ENCODE measurements around the gene HLF.

Gene HLF, protein sequence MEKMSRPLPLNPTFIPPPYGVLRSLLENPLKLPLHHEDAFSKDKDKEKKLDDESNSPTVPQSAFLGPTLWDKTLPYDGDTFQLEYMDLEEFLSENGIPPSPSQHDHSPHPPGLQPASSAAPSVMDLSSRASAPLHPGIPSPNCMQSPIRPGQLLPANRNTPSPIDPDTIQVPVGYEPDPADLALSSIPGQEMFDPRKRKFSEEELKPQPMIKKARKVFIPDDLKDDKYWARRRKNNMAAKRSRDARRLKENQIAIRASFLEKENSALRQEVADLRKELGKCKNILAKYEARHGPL

DNA sequence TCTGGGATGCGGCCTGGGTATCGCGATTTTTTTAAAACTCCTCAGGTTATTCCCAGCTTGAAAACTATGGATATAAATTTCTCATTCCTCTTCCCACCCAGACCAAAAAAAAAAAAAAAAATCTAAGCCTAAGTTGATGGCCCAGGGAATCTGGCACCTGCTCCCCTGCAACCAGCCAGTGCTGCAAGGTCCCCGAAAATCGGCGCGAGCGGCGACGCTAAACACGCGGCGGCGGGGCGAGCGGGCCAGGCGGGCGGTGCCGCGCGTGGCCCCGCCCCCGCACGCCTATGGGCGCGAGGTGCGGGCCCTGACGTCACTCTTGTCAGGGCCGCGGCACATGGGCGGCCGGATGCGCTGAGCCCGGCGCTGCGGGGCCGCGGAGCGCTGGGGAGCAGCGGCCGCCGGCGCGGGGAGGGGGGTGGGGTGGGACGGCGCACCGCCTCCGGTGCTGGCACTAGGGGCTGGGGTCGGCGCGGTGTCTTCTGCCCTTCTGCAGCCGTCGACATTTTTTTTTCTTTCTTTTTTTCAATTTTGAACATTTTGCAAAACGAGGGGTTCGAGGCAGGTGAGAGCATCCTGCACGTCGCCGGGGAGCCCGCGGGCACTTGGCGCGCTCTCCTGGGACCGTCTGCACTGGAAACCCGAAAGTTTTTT is at the start of gene HLF:
HLF (plus strand) TSS at position 316 of the 654 bp plus-strand sequence. CDS start 525 bp downstream, outside the sequence.
- Mint-ChIP-seq H3K36me3 (ENCODE audit: low read depth) (no peaks in the 10 kb centered on the region), H3K27me3 (peaks cover 72% of the 10 kb centered on the region), H3K4me3 (peak within 1 kb of the TSS; percentile 51), H3K4me1 (peaks cover 17% of the 10 kb centered on the region), H3K9me3 (no peaks in the 10 kb centered on the region), H3K27ac (peak within 1 kb of the TSS; percentile 44)
- ATAC-seq = peak; percentile 87
- DNase-seq = peak; percentile 69

GRCh38 chr17:55215711-55216110 is 49.0 kb upstream of the HLF start:
- ATAC-seq = no peak
- DNase-seq = no peak
- Mint-ChIP-seq H3K4me1 (no peaks in the 10 kb centered on the region), H3K9me3 (no peaks in the 10 kb centered on the region), H3K4me3 (no peak overlapping the region), H3K36me3 (ENCODE audit: low read depth) (no peaks in the 10 kb centered on the region), H3K27me3 (peaks cover 2% of the 10 kb centered on the region), H3K27ac (no peak overlapping the region)

DNA sequence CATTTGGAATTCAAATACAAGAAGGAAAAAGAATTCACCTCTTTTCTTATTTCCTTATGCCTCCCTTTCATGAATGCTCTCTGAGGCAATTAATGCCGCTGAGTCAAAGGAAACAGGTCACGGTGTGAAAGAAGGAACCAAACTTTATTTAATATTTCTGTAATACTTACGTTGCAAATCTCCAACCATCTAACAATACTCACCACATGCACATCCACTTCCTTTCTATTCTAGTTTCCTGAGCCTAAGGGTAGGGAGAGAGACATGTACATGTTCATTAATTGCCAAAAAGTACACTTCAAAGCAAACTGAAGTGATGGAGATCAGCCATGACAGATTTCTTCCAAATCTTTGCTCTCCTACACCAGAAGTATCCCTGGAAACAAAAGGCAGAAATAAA is 47.9 kb upstream of the HLF start:
- DNase-seq (no peak), ATAC-seq (no peak)
- H3K4me3 Mint-ChIP-seq = no peak overlapping the region
- H3K4me1 Mint-ChIP-seq = no peaks in the 10 kb centered on the region
- H3K9me3 Mint-ChIP-seq = no peaks in the 10 kb centered on the region
- H3K27ac Mint-ChIP-seq = no peak overlapping the region
- H3K27me3 Mint-ChIP-seq = peaks cover 2% of the 10 kb centered on the region
- H3K36me3 Mint-ChIP-seq (ENCODE audit: low read depth) = no peaks in the 10 kb centered on the region

- H3K4me1 Mint-ChIP-seq = no peaks in the 10 kb centered on the region
- H3K4me3 Mint-ChIP-seq = no peak overlapping the region
- no peaks in the 10 kb centered on the region for H3K9me3 Mint-ChIP-seq
- DNase-seq (no peak), ATAC-seq (no peak)
- H3K27me3 Mint-ChIP-seq = peaks cover 2% of the 10 kb centered on the region
- no peaks in the 10 kb centered on the region for H3K36me3 Mint-ChIP-seq (ENCODE audit: low read depth)
- H3K27ac Mint-ChIP-seq = no peak overlapping the region
These were observed 45.3 kb upstream of the HLF start for GRCh38 chr17:55219459-55219858.

DNA sequence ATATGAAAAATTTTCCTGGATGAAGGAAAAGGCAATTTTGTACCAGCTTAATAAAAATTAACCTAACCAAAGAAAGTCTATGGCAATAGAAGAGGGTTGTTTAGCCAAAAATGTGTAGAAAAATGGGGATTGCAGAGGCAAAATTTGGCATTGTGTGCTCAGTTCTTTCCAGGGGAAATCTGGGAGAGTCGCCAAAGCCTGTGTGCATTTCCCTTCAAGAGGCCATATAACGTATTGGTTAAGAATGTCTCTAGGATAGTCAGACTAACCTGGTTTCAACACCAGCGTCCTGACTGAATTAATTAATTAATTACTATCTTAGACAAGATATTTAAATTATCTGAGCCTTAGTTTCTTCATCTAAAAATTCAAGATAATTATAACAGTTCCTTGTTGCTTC is 44.8 kb upstream of the HLF start:
- H3K36me3 Mint-ChIP-seq (ENCODE audit: low read depth) = no peaks in the 10 kb centered on the region
- no peak overlapping the region for H3K27ac Mint-ChIP-seq
- ATAC-seq = no peak
- no peaks in the 10 kb centered on the region for H3K4me1 Mint-ChIP-seq
- H3K27me3 Mint-ChIP-seq = peaks cover 2% of the 10 kb centered on the region
- no peak for DNase-seq
- no peaks in the 10 kb centered on the region for H3K9me3 Mint-ChIP-seq
- no peak overlapping the region for H3K4me3 Mint-ChIP-seq

DNA sequence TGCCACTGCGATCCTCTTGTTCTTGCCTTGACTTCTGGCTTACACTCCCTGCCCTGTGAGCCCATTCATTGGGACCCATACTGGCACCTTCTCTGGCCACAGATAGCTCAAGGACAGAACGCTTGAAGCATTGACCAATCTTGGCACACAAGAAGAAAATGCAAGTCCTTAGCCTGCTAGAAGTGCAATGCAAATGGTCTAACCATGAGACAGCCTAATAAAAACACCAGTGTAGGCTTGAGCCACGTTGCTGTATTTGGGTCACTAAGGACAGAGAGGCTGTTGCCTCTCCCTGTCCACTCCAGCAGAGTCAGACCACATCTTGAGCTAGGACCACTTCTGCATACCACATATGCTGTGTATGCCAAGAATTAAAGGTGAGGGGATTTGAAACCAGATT is 41.2 kb upstream of the HLF start:
- no peak for ATAC-seq
- H3K27me3 Mint-ChIP-seq = peaks cover 6% of the 10 kb centered on the region
- no peak overlapping the region for H3K27ac Mint-ChIP-seq
- no peak for DNase-seq
- no peaks in the 10 kb centered on the region for H3K36me3 Mint-ChIP-seq (ENCODE audit: low read depth)
- no peaks in the 10 kb centered on the region for H3K9me3 Mint-ChIP-seq
- no peaks in the 10 kb centered on the region for H3K4me1 Mint-ChIP-seq
- H3K4me3 Mint-ChIP-seq = no peak overlapping the region

DNA sequence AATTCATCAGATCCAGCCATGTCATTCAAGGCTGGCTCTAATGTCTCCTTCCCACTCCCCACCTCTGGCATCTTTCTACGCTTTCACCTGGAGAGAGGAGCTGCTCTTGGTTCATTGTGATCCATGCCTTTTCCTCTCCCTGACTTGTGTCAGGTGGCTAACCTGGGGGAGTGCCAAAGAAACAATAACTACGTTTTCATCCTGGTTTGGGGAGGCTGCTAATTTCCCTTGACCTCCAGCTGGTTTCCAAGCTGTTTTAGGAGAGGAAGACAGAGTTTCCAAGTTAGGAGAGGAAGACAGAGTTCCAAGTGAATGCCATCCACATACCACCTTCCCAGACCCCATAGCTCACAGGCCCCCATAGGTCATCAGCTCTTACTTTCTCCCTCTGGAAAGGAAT is 40.0 kb upstream of the HLF start:
- no peak overlapping the region for H3K27ac Mint-ChIP-seq

DNA sequence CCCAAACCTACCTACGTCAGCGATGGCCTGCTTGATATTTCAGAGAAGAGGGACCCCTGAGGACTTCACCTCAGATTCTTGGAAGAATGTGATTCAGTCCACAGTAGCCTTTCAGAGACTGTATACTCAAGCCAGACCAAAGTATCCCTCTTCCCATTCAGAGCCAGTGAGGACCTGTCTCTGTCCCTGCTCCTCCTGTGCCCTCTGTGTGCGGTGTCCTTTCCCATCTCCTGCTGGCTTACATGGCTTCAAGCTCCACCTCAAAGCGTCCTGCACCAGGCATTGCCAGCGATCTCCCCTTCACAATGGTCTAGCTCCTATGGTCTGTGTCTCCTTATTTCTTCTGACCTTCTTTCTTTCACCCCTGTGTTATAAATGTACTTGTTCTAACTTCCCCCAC is 39.5 kb upstream of the HLF start:
- no peak overlapping the region for H3K27ac Mint-ChIP-seq
- no peak for ATAC-seq
- H3K4me1 Mint-ChIP-seq = no peaks in the 10 kb centered on the region
- H3K4me3 Mint-ChIP-seq = no peak overlapping the region
- H3K27me3 Mint-ChIP-seq = peaks cover 13% of the 10 kb centered on the region
- no peaks in the 10 kb centered on the region for H3K9me3 Mint-ChIP-seq
- DNase-seq = no peak
- no peaks in the 10 kb centered on the region for H3K36me3 Mint-ChIP-seq (ENCODE audit: low read depth)

More for the DNA sequence above, 40.0 kb upstream of the HLF start:
- Mint-ChIP-seq H3K4me1 (no peaks in the 10 kb centered on the region), H3K36me3 (ENCODE audit: low read depth) (no peaks in the 10 kb centered on the region), H3K27me3 (peaks cover 10% of the 10 kb centered on the region), H3K4me3 (no peak overlapping the region), H3K9me3 (no peaks in the 10 kb centered on the region)
- DNase-seq = no peak
- ATAC-seq = no peak

- ATAC-seq = no peak
- no peak overlapping the region for H3K27ac Mint-ChIP-seq
- no peaks in the 10 kb centered on the region for H3K4me1 Mint-ChIP-seq
- no peak overlapping the region for H3K4me3 Mint-ChIP-seq
- peaks cover 1% of the 10 kb centered on the region for H3K36me3 Mint-ChIP-seq (ENCODE audit: low read depth)
- H3K9me3 Mint-ChIP-seq = no peaks in the 10 kb centered on the region
- H3K27me3 Mint-ChIP-seq = peaks cover 13% of the 10 kb centered on the region
- no peak for DNase-seq
These were observed 36.0 kb upstream of the HLF start for GRCh38 chr17:55228683-55229192.

GRCh38 chr17:55229276-55229675 is 35.5 kb upstream of the HLF start:
- peaks cover 13% of the 10 kb centered on the region for H3K27me3 Mint-ChIP-seq
- DNase-seq = no peak
- no peak overlapping the region for H3K4me3 Mint-ChIP-seq
- H3K36me3 Mint-ChIP-seq (ENCODE audit: low read depth) = peaks cover 1% of the 10 kb centered on the region
- no peaks in the 10 kb centered on the region for H3K9me3 Mint-ChIP-seq
- ATAC-seq = no peak
- no peaks in the 10 kb centered on the region for H3K4me1 Mint-ChIP-seq
- H3K27ac Mint-ChIP-seq = no peak overlapping the region

- H3K9me3 Mint-ChIP-seq = no peaks in the 10 kb centered on the region
- no peaks in the 10 kb centered on the region for H3K4me1 Mint-ChIP-seq
- H3K27me3 Mint-ChIP-seq = peaks cover 11% of the 10 kb centered on the region
- H3K27ac Mint-ChIP-seq = no peak overlapping the region
- no peak for DNase-seq
- ATAC-seq = no peak
- H3K4me3 Mint-ChIP-seq = no peak overlapping the region
- H3K36me3 Mint-ChIP-seq (ENCODE audit: low read depth) = peaks cover 1% of the 10 kb centered on the region
These were observed 34.0 kb upstream of the HLF start for GRCh38 chr17:55230716-55231115.

DNA sequence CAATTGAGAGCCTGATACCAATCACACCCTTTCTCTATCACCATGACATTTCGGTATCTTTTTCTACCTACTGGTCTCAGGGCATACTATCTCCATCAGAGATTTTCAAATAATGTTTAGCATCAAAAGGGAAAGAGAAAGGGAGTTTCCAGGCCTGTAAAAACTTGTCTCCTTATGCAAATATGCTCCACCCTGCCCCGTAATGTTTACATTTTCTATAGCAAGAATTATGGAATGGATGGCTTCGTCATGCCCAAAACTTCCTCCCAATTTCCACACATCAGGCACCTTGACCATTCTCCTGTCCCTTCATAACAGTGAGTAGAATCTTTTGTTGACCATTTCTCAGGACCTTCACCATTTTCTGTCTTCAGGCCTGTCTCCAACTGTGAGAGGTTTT is 30.9 kb upstream of the HLF start:
- Mint-ChIP-seq H3K4me3 (no peak overlapping the region), H3K4me1 (peaks cover 12% of the 10 kb centered on the region), H3K36me3 (ENCODE audit: low read depth) (peaks cover 1% of the 10 kb centered on the region), H3K27me3 (peaks cover 15% of the 10 kb centered on the region), H3K9me3 (no peaks in the 10 kb centered on the region), H3K27ac (no peak overlapping the region)
- ATAC-seq (no peak), DNase-seq (no peak)

DNA sequence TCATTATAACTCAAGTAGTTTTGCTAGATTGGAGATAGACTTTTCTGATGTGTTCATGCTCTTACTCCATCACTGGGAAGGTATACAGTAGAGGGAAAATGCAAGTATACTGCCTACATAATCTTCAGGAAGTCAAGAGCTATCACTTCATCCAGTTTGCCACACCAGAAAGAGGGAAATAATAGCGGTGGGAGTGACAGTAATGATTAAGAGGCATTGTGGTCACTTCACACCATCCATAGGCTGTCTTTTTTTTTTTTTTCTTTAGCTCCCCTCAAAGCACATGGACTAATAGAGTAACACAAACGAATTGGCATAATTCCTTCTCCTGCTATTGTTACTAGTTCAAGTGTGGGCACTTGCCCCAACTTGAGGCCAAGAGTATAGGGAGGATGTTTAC is 28.4 kb upstream of the HLF start:
- H3K36me3 Mint-ChIP-seq (ENCODE audit: low read depth) = peaks cover 1% of the 10 kb centered on the region
- H3K4me1 Mint-ChIP-seq = peaks cover 14% of the 10 kb centered on the region
- H3K4me3 Mint-ChIP-seq = no peak overlapping the region
- no peaks in the 10 kb centered on the region for H3K9me3 Mint-ChIP-seq
- H3K27me3 Mint-ChIP-seq = peaks cover 20% of the 10 kb centered on the region
- ATAC-seq (no peak), DNase-seq (no peak)
- no peak overlapping the region for H3K27ac Mint-ChIP-seq

GRCh38 chr17:55237268-55237667 is 27.5 kb upstream of the HLF start:
- H3K9me3 Mint-ChIP-seq = no peaks in the 10 kb centered on the region
- H3K27ac Mint-ChIP-seq = no peak overlapping the region
- no peak for DNase-seq
- peaks cover 1% of the 10 kb centered on the region for H3K36me3 Mint-ChIP-seq (ENCODE audit: low read depth)
- ATAC-seq = no peak
- peaks cover 25% of the 10 kb centered on the region for H3K27me3 Mint-ChIP-seq
- H3K4me3 Mint-ChIP-seq = no peak overlapping the region
- H3K4me1 Mint-ChIP-seq = peaks cover 14% of the 10 kb centered on the region

GRCh38 chr17:55237841-55238178 is 26.9 kb upstream of the HLF start:
- ATAC-seq (no peak), DNase-seq (no peak)
- Mint-ChIP-seq H3K4me3 (peak overlapping the region; percentile 64), H3K27me3 (peaks cover 25% of the 10 kb centered on the region), H3K9me3 (no peaks in the 10 kb centered on the region), H3K27ac (peak overlapping the region; percentile 53), H3K4me1 (peaks cover 14% of the 10 kb centered on the region), H3K36me3 (ENCODE audit: low read depth) (peaks cover 1% of the 10 kb centered on the region)

Measured in activated naive CD8-positive, alpha-beta T cell treated with anti-CD3 and anti-CD28 coated beads, Interleukin-2, amount 50 U/mL, for 24 hours (primary cell).